Stimulated activated CD8-positive, alpha-beta memory T cell treated with anti-CD3 and anti-CD28 coated beads, Interleukin-7, amount 100 ng/mL, for 4 hours (primary cell): ENCODE results near the gene KLC3.

ENCODE experiments used
- DNase-seq, 2 donors: peaks; one replicate each; pipeline ENCODE4 v3.0.0-alpha.2; 2020; ENCODE audit warnings: low read depth in 2 of 2

The KLC3 gene

DNA sequence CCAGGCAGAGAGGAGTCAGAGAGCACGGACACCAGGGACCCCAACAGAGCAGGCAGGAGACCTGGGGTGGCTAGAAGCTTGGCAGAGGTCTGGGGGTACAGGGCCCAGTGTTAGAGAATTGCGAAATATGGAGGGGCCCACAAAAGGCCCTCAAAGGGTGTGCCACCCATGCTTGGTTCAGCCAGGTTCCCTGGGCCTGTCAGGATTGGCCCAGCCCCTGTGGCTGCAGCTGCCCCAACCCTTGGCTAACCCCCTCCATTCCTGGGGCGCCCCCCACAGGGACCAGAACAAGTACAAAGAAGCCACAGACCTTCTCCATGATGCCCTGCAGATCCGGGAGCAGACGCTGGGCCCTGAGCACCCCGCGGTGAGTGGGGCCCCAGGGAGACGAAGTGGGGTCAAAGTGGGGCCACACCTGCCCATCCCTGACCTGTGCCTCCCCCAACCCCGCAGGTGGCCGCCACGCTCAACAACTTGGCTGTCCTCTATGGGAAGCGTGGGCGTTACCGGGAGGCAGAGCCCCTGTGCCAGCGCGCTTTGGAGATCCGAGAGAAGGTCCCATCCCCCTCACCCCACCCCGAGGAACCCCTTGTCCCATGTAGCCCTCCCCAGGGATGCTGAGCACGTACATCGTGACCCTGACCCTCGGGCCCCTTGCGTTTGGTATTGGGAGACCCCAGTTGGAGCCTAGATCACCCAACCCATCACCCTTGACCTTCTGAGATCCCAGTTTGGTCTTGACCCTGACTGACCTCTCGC is 8.0 kb downstream of the KLC3 start:
- DNase-seq, result no peak

DNA sequence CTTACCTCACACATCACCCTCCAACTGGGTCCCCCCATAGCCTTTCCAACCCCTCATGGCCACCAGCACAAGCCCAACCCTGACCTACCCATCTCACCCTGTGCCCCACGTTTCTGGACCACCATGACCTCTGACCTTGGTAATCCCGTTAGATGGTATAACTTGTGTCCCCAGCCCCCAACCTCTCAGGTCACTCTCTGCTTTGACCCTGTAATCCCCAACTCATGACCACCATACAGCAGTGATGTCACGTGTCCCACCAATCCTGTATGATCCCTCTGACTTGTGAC is 8.5 kb downstream of the KLC3 start:
- DNase-seq, result no peak

DNA sequence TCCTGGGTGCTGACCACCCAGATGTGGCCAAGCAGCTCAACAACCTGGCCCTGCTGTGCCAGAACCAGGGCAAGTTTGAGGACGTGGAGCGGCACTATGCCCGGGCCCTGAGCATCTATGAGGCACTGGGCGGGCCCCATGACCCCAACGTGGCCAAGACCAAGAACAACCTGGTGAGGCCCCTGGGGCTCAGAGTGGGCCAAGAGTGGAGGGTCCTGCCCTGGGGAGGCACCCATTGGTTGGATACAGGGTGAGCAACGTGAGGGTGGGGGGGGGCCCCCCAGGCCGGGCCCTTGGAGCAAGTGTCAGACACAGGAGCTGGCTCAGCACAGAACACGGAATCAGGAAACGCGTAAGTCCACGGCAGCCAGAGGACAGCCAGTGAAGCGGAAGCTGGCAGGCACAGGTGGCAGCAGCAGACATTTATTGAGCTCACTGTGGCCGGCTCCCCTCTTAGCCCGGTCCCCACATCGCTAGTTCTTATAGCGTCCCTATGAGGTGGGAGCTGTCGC is 8.9 kb downstream of the KLC3 start:
- no peak for DNase-seq

DNA sequence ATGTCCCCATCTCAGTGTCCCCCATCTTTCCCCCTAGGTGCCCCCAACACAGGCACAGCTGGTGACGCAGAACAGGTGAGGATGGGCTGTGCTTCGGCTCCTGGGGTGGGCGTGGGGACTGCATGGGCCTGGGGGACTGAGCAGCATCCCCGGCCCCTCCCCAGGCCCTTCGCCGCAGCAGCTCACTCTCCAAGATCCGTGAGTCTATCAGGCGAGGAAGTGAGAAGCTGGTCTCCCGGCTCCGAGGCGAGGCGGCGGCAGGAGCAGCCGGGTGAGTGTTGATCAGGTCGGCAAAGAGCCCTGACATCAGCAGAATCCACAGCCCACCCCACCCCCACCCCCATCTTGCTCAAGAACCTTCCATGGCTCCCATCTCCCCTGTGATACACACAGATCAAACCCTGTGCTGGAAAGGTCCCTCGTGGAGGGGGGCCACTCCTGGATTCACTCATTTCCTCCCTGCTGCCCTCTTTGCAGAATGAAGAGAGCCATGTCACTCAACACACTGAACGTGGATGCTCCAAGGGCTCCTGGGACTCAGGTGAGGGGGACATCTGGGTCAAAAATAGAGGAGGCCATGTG is 10.0 kb downstream of the KLC3 start:
- DNase-seq, result no peak

DNA sequence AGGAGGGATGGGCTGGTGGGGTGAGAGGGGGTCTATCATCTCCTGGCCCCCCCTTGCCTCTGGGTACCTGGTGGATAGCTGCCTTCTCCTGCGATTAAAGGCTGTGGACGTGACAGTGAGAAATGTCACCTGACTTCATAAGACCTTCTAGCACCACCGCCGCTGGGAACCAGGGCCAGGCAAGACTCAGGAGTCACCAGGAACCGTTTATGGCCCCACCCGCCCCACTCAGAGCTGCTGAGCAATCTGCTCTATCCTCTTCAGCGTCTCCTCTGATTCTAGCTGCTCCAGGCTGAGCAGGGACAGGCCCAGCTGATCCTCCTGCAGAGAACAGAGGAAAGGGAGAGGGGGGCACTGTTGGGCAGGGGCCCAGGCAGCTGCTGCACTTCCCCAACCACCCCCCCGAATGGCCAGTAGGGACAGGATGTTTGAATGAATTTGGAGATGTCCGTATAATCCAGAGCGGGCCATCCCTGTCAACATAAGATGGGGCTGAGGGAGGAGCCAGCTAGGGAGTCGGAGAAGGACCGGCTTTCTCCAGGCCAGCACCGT is 10.9 kb downstream of the KLC3 start:
- no peak for DNase-seq

DNA sequence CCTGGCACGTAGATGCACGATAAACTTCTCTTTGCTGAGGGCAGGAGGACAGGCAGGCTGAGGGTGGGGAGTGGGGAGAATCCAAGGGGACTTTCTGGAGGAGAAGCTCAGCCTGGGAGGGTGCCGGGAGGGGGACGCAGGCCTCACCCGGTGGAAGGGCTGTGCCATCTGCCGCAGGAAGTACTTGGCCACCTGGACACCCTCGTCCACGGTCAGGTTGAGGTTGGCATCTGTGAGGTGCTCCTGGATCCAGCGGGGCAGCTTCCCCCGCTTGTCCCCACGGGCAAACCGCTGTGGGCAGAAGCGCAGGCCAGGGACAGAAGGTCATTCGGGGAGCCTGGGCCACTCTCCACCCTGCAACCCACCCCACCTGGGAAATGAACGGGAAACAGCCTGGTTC is 11.5 kb downstream of the KLC3 start:
- no peak for DNase-seq

DNA sequence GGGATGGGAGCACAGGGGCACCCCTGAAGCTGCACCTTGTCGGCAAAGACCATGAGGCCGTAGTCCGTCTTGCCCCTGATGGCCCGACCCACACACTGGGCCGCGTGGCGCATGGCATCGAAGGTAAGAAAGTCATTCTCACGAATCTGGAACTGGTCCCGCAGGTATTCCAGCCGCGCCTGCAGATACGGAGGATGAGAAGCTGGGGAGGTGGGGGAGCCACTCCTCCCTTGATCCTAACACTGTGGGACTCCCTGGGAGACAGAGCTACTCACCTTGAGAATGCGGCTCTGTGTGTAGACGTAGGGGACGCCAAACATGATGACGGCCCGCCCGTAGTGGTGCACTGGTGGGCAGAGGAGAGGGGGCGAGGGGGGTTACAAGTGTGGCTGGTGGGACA is 11.9 kb downstream of the KLC3 start:
- no peak for DNase-seq

DNA sequence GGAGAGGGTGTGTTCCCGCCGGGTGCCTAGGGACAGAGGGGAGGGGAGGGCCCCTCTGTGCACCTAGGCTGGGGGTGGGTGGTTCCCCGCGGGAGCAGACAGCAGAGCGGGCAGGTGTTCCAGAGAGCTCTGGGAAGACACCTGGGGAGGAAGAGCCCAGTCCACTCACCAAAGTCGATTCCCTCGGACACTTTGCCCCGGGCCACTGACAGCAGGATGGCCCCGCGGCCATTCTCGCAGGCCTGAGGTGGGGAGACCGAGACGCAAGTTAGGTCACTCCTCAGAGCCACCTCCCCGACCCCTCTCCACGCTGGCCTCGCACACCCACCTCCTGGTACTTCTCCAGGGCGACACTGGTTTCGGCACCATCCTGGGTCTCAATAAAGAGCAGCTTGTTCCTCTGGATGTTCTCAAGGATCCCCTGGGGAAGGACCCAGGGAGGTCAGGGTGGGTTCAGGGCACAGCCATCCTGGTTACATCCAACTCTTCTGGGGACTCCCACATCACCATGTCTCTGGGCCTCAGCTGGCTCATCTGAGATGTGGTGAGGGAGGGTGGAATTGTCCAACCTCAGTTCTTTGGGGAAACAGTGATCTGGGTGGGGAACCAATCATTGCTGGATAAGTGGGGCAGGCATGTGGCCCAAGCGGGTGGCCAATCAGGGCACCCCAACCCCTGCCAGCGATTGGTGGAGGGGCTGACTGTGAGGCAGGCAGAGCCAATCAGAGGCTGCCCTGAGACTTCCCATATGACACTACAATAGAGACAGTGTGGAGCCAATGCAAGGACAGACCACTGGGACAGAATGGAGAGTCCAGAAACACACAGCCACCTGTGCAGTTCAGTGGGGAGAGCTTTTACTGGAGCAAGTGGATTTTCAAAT is 12.6 kb downstream of the KLC3 start:
- no peak for DNase-seq

DNA sequence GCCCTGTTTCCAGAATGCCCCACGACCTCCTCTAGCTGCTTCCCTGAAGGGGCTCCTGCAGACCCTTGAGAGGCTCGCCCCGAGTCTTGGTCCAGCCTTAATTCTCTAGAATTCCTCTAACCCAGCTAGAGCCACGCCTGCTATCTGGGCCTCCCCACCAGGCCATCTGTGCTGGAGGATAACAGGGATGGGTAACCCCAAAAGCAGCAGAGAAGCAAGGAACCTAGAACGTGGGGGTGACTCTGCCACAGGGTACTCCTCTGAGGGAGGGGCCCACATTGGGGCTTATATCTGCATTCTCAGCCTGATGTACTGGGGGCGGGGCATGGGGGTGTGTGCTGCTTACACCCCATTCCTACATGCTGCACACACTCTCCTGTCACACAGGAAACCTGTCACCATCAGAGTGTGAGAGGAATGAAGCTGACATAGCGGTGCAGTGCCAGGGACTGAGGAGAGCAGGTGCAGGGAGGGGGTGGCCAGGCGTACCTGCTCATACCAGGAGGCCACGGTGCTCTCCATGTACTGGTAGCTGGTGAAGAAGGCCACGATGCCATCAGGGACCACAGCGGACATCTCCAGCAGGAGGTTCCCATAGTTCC is 13.8 kb downstream of the KLC3 start:
- no peak for DNase-seq

DNA sequence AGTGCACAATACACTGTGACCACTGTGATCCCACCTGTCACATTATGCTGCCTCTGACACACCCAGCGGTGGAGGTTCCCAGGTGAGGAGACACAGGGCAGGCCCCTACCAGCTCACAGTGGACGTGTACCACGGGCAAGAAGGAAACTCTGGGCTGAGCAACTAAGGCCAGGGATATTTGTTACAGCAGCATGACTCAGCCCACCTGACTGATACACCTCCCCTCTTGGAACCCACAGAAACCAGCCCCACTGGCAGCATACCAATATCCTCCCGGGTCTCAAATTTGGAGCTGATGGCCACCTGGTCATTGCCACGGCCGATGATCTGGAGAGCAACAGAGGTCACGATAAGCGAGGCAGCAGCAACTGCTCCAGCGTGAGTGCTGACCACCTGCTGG is 14.9 kb downstream of the KLC3 start:
- no peak for DNase-seq

DNA sequence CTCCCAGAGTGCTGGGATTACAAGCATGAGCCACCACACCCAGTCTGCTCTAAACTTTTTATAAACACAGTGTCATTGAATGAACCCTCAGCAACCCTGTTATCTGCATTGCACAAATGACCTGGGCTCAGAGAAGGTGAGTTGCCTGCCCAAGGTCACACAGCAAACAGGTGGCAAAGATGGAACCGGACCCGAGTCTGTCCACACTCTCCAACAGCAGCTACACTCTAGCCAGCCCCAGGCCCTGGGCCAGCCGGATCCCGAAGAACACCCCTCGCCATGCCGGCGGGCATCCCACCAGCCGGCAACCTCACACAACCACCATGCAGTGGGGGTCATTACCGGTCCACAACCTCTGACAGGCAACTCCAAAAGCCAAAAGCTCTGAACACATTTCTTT is 15.4 kb downstream of the KLC3 start:
- DNase-seq, result no peak

DNA sequence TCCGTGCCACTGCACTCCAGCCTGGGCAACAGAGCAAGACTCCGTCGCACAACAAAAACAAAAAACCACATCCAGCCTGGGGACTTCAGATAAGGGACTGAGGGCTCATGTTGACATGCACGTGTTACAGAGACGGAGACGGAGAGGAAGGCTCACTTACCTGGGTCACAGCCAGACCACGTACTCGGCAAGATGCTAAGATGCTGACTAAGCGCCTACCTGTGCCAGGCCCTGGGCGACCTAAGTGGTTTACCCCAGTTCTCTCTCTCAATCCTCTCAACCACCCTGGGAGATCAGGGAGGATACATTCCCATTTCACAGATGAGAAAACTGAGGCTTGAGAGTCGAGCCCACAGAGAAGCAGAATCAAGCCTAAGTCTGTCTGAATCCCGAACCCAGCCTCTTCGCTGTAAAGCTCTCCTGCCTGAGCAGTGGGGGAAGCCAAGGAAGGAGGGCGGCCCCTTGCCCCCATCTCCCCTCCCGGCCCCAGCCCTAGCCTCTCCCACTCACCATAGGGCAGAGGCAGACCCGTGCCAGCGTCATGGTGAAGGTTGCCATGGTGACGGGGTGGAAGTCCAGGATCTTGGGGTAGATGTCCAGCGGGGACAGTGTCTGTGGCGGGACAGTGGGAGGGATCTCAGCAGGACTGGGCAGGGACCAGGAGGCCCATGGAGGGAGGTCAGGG is 16.4 kb downstream of the KLC3 start:
- DNase-seq, result no peak

DNA sequence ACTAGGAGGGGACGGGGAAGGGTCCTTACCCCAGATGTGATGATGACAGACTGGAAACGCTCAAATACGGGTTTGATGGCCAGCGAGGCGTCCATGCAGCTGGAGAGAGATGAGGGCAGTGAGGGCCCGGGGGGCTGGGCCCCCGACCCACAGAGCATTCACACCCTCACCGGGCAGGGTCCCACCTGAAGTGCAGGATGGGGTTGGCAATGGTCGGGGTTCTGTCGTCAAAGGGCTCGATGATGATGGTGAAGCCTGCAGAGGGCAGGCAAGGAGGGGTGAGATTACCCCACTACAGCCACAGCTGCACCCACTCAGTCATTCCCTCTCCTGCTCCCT is 16.9 kb downstream of the KLC3 start:
- no peak for DNase-seq

DNA sequence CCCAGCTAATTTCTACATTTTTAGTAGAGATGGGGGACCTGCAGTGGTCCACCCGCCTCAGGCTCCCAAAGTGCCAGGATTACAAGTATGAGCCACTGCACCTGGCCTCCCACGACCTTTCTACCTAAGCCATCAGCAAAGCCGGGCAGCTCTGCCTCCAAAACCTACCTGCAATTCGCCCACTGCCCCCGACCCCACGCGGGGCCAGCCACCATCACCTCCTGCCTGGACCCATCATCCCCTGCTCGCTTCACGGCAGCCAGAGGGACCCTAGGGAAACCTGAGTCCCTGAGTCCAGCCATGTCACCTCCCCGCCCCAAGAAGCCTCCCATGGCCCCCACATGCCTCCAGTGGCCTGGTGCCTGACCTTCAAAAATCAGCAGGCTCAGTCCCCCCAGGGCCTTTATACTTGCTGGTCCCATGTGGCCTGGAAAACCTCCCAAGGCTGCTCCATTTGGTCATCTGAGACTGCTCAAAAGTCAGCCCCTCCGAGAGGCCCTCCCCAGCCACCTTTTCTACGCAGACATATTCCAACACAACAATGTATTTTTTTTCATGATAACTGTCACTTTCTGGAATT is 17.8 kb downstream of the KLC3 start:
- no peak for DNase-seq

DNA sequence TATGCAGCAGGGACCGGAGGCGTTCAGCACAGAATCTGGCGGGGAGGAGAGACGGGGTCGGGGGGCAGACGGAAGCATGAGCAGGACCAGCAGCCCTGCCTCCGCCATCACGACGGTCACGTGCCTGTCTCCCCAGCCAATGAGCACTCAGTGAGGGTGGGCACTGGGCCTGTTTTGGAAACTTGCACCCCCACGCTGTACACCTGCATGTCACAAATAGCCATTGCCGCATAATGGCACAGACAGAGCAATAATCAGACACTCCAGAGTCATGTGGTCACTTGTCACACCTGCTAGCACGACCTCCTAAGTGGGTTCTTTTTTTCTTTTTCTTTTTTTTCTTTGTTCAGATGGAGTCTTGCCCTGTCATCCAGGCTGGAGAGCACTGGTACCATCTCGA is 21.1 kb downstream of the KLC3 start:
- no peak for DNase-seq

DNA sequence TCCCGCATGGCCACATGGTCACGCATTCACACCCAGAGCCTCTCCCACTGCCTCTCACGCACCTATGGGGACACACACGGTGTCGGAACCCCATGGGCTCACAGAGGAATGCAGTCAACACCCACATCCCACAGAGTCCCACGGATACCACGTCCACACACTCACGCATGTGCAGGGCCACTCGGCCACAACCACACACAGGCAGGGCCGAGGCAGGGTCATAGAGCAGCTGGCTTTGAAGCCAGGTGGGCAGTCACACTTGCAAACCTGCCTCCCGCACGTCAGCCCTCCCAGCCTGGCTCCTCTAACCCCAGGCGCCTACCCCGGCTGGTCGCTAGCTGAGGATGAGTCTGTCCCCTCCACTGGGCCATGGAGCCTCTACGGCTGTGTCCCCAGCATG is 21.7 kb downstream of the KLC3 start:
- DNase-seq, result no peak

DNA sequence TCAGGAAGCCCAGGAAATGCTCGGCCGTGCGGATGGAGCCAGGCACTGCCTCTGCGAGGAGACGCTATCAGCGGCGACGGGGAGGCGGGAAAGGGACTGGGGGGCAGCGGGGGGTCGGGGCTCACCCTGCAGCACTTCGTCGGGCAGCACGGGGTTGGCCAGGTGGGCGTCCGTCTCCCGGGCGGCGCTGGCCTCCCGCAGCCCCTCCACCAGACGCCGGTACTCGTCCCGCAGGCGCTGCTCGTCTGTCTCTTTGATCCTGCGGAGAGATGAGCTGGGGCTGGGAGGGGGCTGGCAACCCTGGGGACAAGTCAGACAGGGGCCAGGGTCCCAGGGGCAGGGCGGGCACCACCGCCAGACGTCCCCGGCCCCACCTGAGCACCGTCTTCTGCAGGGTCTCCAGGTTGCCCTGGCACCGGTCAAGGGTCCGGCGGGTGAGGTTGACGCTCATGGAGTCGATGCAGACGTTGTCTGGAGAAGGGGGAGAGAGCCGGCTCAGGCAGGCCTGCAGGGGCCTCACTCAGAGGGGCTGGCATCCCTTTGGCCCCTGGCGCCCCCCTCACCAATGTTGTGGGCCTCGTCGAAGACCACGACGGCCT is 23.4 kb downstream of the KLC3 start:
- DNase-seq, result no peak

DNA sequence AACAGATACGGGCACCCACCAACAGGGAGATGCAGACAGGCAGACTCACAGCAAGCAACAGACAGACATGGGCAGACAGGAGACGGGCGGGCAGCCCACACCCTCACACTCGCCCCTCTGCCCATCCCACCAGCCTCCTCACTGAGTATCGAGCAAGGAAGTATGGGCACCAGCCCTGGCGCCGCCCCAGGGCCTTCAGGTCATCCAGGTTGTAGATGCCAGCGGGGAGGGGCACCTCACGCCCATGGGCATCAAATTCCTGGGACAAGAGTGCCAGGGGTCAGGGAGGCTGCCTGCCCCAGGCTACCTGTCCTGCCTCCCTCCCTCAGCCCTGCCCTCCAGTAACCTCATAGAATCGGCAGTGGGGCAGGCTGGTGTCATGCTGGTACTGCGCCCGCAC is 24.1 kb downstream of the KLC3 start:
- DNase-seq, result no peak

DNA sequence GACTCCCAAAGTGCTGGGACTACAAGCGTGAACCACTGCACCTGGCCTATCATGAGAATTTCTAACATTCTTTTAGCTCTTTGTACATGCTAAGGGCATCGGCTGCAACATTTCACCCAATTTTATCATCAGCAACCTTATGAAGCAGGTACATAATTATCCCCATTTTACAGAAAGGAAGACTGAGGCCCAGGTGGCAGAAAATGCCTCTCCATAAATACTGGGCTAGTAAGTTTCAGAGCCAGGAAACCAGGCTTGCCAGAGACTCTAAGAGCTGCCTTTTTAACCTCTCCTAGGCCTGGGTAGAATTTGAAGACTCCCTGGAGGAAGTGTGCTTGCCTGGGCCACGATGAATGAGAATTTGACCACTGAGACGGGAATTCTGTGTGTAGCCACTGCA is 27.6 kb downstream of the KLC3 start:
- no peak for DNase-seq

DNA sequence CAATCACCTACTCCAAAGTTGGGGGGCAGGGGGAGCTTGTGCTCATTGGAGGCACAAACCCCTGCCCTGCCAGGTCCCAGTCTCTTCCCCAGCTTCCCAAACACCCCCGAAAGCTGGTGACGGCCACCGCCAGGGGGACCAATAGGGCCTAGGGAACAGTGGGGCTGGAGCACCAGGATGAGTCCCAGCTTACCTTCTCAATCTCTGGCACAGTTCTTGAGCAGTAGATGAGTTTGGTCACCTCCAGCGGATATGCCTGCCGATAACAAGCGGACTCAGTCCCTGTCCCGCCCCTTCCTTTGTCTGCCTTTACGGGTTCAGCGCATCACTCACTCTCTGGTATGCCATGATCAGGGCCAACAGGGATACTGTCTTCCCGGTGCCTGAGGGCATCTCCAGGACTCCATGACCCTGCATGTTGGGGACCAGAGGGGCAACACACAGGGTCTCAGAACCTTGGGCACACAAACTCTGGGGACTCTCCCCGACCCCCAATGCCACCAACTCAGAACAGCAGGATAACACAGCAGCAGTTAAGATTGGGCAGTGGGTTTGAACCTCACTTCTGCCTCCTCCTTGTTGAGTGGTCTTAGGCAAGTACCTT is 28.3 kb downstream of the KLC3 start:
- DNase-seq, result no peak
